Aorta (tissue), 5 donors: ENCODE results near the gene TNFSF9. TPM values are rescaled to one million over a fixed set of nuclear protein-coding genes. Genes with fewer than 3 reads are reported as not detected.
"Not testable (repeated sequence)": the region's sequence is repeated elsewhere in the genome, so short reads cannot be mapped to it uniquely, and the experiment has no call there.

Experiments
- ATAC-seq: fragments of 200-7000 bp; cut with Tn5 transposase; one replicate; pipeline ENCODE4 v1.9.1; 2022; ENCODE audit warnings: moderate library complexity; ENCODE audit not compliant: low FRiP score
- DNase-seq, 2 donors: peaks; one replicate each; pipeline ENCODE4 v3.0.0-alpha.2; 2020
- H3K27ac ChIP-seq, 2 donors: one replicate each; pipeline ENCODE4 v1.5.1; 2013; ENCODE audit warnings: low read length in 2 of 2, mild to moderate bottlenecking in 2 of 2, moderate library complexity in 2 of 2, control low read depth in 1 of 2, inconsistent platforms in 1 of 2, low read depth in 1 of 2
- H3K27me3 ChIP-seq, 2 donors: one replicate each; pipeline ENCODE4 v1.6.1; 2013; ENCODE audit warnings: control low read depth in 1 of 2, low read length in 1 of 2, mild to moderate bottlenecking in 1 of 2, moderate library complexity in 1 of 2; ENCODE audit not compliant: insufficient read depth in 2 of 2, control insufficient read depth in 1 of 2
- H3K36me3 ChIP-seq, 2 donors: one replicate each; pipeline ENCODE4 v1.6.1; 2013; ENCODE audit warnings: control low read depth in 1 of 2, low read length in 1 of 2, mild to moderate bottlenecking in 1 of 2; ENCODE audit not compliant: insufficient read depth in 2 of 2, control insufficient read depth in 1 of 2
- H3K4me1 ChIP-seq, 2 donors: one replicate each; pipeline ENCODE4 v1.6.1; 2013; ENCODE audit warnings: low read length in 2 of 2, control low read depth in 1 of 2, mild to moderate bottlenecking in 1 of 2, moderate library complexity in 1 of 2; ENCODE audit not compliant: insufficient read depth in 2 of 2, control insufficient read depth in 1 of 2
- H3K4me3 ChIP-seq, 2 donors: one replicate each; pipeline ENCODE4 v1.5.1; 2013; ENCODE audit warnings: low read length in 2 of 2, control low read depth in 1 of 2, mild to moderate bottlenecking in 1 of 2
- H3K9me3 ChIP-seq: one replicate; pipeline ENCODE4 v1.6.1; 2013; ENCODE audit warnings: mild to moderate bottlenecking, low read length; ENCODE audit not compliant: control insufficient read depth
- WGBS, 2 donors: extraction: QIAGEN DNeasy Blood & Tissue Kit; methylation state at CpG; one replicate each; pipeline ENCODE4 v1.1.7; 2013; 5-methylcytosine and 5-hydroxymethylcytosine counted together
- intact Hi-C, 2 donors: fragments of 100-400 bp; cut with DNase I; formaldehyde crosslinking; loops; one replicate each; pipeline versions ENCODE4 v1.14.2 to v1.15.0; 2022
- polyA plus RNA-seq, 2 donors: library from polyadenylated mRNA; stranded (reverse); fragments of 200-250 nt; gene quantifications; one replicate each; pipeline ENCODE4 v1.2.3, GENCODE V29; 2013
- total RNA-seq, 2 donors: library from RNA; stranded (reverse); fragmentation: NEBNext Ultra II Directional; extraction: Animal tissue kit (Norgen Biotek cat#: 25700); gene quantifications; one replicate each; pipeline ENCODE4 v1.2.1, GENCODE V29; 2021
- donor health status: healthy with polysubstance abuse.
- donor health status: Bipolar disorder and iron deficiency.
- donor health status: DM: no; HTN: no; CAD: no.
- donor health status: DM: no; HTN: no; CAD: no.
- donor health status: DM: yes; HTN: yes; CAD: no.

The TNFSF9 gene
- total and polyA plus RNA-seq, 4 donors, result 1.2 to 1.6 TPM; not detected in 2

GRCh38 chr19:6572217-6572616 is 41.4 kb downstream of the TNFSF9 start:
- 60 to 63% methylated on average over 4 of the region's 4 CpGs for whole genome bisulfite sequencing, 2 donors
- Histone ChIP-seq H3K4me1 (no peaks in the 10 kb centered on the region), H3K36me3 (no peaks in the 10 kb centered on the region), H3K9me3 (no peaks in the 10 kb centered on the region), H3K4me3 (no peak overlapping the region), H3K27me3 (no peaks in the 10 kb centered on the region), H3K27ac (no peak overlapping the region)
- peak; percentile 52 for ATAC-seq
- peak in 1 of 2 donors; percentile 85 for DNase-seq
- intact Hi-C loops, result no loop called here

GRCh38 chr19:6573350-6573749 is 42.5 kb downstream of the TNFSF9 start:
- Histone ChIP-seq H3K36me3 (no peaks in the 10 kb centered on the region), H3K4me1 (no peaks in the 10 kb centered on the region), H3K27ac (no peak overlapping the region), H3K4me3 (no peak overlapping the region), H3K27me3 (peaks cover 0 to 3% of the 10 kb centered on the region in 2 donors), H3K9me3 (no peaks in the 10 kb centered on the region)
- DNase-seq (no peak), ATAC-seq (no peak)
- intact Hi-C loops, result no loop called here
- WGBS, 2 donors, result 62 to 77% methylated on average over 1 of the region's 1 CpG

GRCh38 chr19:6576869-6577475 is 46.1 kb downstream of the TNFSF9 start:
- DNase-seq (no peak), ATAC-seq (no peak)
- H3K27ac ChIP-seq, result no peak overlapping the region
- H3K4me3 ChIP-seq, result no peak overlapping the region
- 71 to 73% methylated on average over 5 of the region's 5 CpGs for WGBS, 2 donors
- H3K36me3 ChIP-seq, result no peaks in the 10 kb centered on the region
- H3K4me1 ChIP-seq, result no peaks in the 10 kb centered on the region
- intact Hi-C loops, result no loop called here
- no peaks in the 10 kb centered on the region for H3K9me3 ChIP-seq
- peaks cover 0 to 3% of the 10 kb centered on the region in 2 donors for H3K27me3 ChIP-seq

GRCh38 chr19:6577476-6578125 is 46.8 kb downstream of the TNFSF9 start:
- Histone ChIP-seq H3K27me3 (peaks cover 0 to 3% of the 10 kb centered on the region in 2 donors), H3K4me1 (no peaks in the 10 kb centered on the region), H3K36me3 (no peaks in the 10 kb centered on the region), H3K27ac (no peak overlapping the region), H3K4me3 (no peak overlapping the region), H3K9me3 (no peaks in the 10 kb centered on the region)
- no peak for ATAC-seq
- intact Hi-C loops, result no loop called here
- no peak for DNase-seq
- 79 to 81% methylated on average over 5 of the region's 5 CpGs for WGBS, 2 donors

- H3K27ac ChIP-seq, result no peak overlapping the region
- no peak for DNase-seq
- no peaks in the 10 kb centered on the region for H3K36me3 ChIP-seq
- intact Hi-C loops, result no loop called here
- H3K27me3 ChIP-seq, result peaks cover 0 to 3% of the 10 kb centered on the region in 2 donors
- H3K4me3 ChIP-seq, result no peak overlapping the region
- ATAC-seq, result no peak
- no peaks in the 10 kb centered on the region for H3K4me1 ChIP-seq
- 81 to 82% methylated on average over 7 of the region's 7 CpGs for WGBS, 2 donors
- peaks cover 2% of the 10 kb centered on the region for H3K9me3 ChIP-seq
Measured at GRCh38 chr19:6579450-6580178, 48.8 kb downstream of the TNFSF9 start.

- Histone ChIP-seq H3K4me3 (no peak overlapping the region), H3K27me3 (peaks cover 0 to 3% of the 10 kb centered on the region in 2 donors), H3K27ac (no peak overlapping the region), H3K9me3 (peaks cover 2% of the 10 kb centered on the region), H3K4me1 (no peaks in the 10 kb centered on the region), H3K36me3 (no peaks in the 10 kb centered on the region)
- ATAC-seq (no peak), DNase-seq (no peak)
- intact Hi-C loops, result no loop called here
- 83 to 85% methylated on average over 8 of the region's 8 CpGs for WGBS, 2 donors
Measured at GRCh38 chr19:6580313-6580712, 49.5 kb downstream of the TNFSF9 start.

GRCh38 chr19:6582515-6583484 is 52.0 kb downstream of the TNFSF9 start:
- H3K27me3 ChIP-seq, ATAC-seq, H3K4me3 ChIP-seq, H3K4me1 ChIP-seq, H3K27ac ChIP-seq, DNase-seq, intact Hi-C loops, H3K9me3 ChIP-seq, H3K36me3 ChIP-seq: not testable (repeated sequence)
- WGBS, 2 donors, result 80 to 81% methylated on average over 15 to 16 of the region's 16 CpGs
